MM.1S (cell line): ENCODE measurements around the gene SPRED2.

ENCODE experiments used
- DNase-seq: peaks from one replicate; pipeline ENCODE4 v3.0.0-alpha.2; 2015
- H2AFZ ChIP-seq: fragments of 300-600 bp; sonication (generic); 2 replicates; pipeline ENCODE4 v1.6.0; 2016; ENCODE audit warnings: antibody characterized with exemption, low read length
- H3F3A ChIP-seq: fragments of 300-600 bp; sonication (generic); 2 replicates; pipeline ENCODE4 v1.6.1; 2016; ENCODE audit warnings: mild to moderate bottlenecking, antibody characterized with exemption, low read length, moderate library complexity, mixed read lengths; ENCODE audit not compliant: insufficient read depth
- H3K27ac ChIP-seq: fragments of 300-600 bp; sonication (generic); 2 replicates; pipeline ENCODE4 v1.5.1; 2016; ENCODE audit warnings: mild to moderate bottlenecking, low read length
- H3K27me3 ChIP-seq: fragments of 300-600 bp; sonication (generic); replicated peaks from 2 replicates; pipeline ENCODE4 v1.6.0; 2016; ENCODE audit warnings: low read length; ENCODE audit not compliant: insufficient read depth
- H3K36me3 ChIP-seq: fragments of 300-600 bp; sonication (generic); replicated peaks from 2 replicates; pipeline ENCODE4 v1.6.1; 2016; ENCODE audit warnings: mild to moderate bottlenecking, low read length, mixed read lengths; ENCODE audit not compliant: insufficient read depth
- H3K4me1 ChIP-seq: fragments of 300-600 bp; sonication (generic); 2 replicates; pipeline ENCODE4 v1.6.1; 2016; ENCODE audit warnings: low read length, mixed read lengths
- H3K4me2 ChIP-seq: fragments of 300-600 bp; sonication (generic); 2 replicates; pipeline ENCODE4 v1.6.0; 2016; ENCODE audit warnings: low read depth, low read length
- H3K4me3 ChIP-seq: fragments of 300-600 bp; sonication (generic); 2 replicates; pipeline ENCODE4 v1.5.1; 2016; ENCODE audit warnings: low read length, mixed read lengths
- H3K79me2 ChIP-seq: fragments of 300-600 bp; sonication (generic); 2 replicates; pipeline ENCODE4 v1.6.1; 2016; ENCODE audit warnings: mixed run types, low read length, mixed read lengths
- H3K9ac ChIP-seq: fragments of 300-600 bp; sonication (generic); 2 replicates; pipeline ENCODE4 v1.6.1; 2016; ENCODE audit warnings: low read length, mixed read lengths
- H3K9me2 ChIP-seq: fragments of 300-600 bp; sonication (generic); replicated peaks from 2 replicates; pipeline ENCODE4 v1.6.1; 2016; ENCODE audit warnings: mild to moderate bottlenecking, low read length, mixed read lengths; ENCODE audit not compliant: insufficient read depth
- H3K9me3 ChIP-seq: fragments of 300-600 bp; sonication (generic); replicated peaks from 2 replicates; pipeline ENCODE4 v1.6.1; 2016; ENCODE audit warnings: mild to moderate bottlenecking, low read length, mixed read lengths; ENCODE audit not compliant: insufficient read depth
- H4K20me1 ChIP-seq: fragments of 300-600 bp; sonication (generic); 2 replicates; pipeline ENCODE4 v1.6.1; 2016; ENCODE audit warnings: mild to moderate bottlenecking, low read length, moderate library complexity, mixed read lengths; ENCODE audit not compliant: insufficient read depth
- CTCF ChIP-seq: fragments of 300-600 bp; sonication (generic); IDR thresholded peaks from 2 replicates; pipeline ENCODE4 v1.5.1; 2016; ENCODE audit warnings: antibody characterized with exemption, low read length, mixed read lengths
- EZH2 ChIP-seq: fragments of 300-600 bp; sonication (generic); optimal IDR thresholded peaks from 2 replicates; pipeline ENCODE3; 2017; ENCODE audit warnings: low read depth, mild to moderate bottlenecking, antibody characterized with exemption, low read length, mixed read lengths
- EZH2phosphoT487 ChIP-seq: fragments of 300-600 bp; sonication (generic); IDR thresholded peaks from 2 replicates; pipeline ENCODE4 v1.6.1; 2018; ENCODE audit warnings: antibody characterized with exemption, low read length

SPRED2 gene

DNA sequence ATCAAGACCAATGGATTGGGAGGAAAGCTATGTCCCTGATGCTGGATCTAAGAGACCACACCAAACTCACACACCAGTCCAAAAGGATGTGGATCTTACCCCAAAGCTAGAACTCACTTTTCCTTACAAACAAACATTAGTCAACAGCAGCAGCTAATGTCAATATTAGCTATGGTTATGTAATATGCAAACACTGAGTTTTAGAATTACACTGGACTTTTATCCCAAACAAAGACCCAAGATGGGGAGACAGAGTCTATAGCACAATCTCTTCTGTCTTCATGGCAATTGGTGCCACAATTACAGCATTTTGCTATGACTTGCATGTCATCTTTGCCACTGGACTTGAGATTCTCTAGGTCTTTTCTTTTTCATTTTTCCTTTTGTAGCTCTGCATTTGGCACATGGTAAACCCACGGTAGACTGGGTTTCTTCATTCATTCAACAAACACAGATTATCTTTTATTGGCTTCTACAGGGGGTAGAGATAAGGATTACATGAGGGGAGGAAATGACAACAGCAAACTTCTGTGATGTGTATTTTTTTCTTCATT lies 59.0 kb downstream of the SPRED2 start:
- no peak for DNase-seq
- no peak overlapping the region for H3K4me3 ChIP-seq
- H3K9me2 ChIP-seq, result no peaks in the 10 kb centered on the region
- H3K9me3 ChIP-seq, result no peaks in the 10 kb centered on the region
- H3K4me2 ChIP-seq, result peak overlapping the region; percentile 23; the same call in 1 of the 2 replicates
- no peak for TF ChIP-seq EZH2phosphoT487
- no peak for TF ChIP-seq CTCF
- no peak for TF ChIP-seq EZH2
- H2AFZ ChIP-seq, result no peak overlapping the region
- peaks cover 7% of the 10 kb centered on the region for H3F3A ChIP-seq
- no peaks in the 10 kb centered on the region; the same call in 1 of the 2 replicates for H4K20me1 ChIP-seq
- H3K27me3 ChIP-seq, result no peaks in the 10 kb centered on the region
- peaks cover 96% of the 10 kb centered on the region for H3K79me2 ChIP-seq
- no peak overlapping the region for H3K27ac ChIP-seq
- H3K9ac ChIP-seq, result no peak overlapping the region
- H3K36me3 ChIP-seq, result no peaks in the 10 kb centered on the region
- peaks cover 60% of the 10 kb centered on the region for H3K4me1 ChIP-seq

DNA sequence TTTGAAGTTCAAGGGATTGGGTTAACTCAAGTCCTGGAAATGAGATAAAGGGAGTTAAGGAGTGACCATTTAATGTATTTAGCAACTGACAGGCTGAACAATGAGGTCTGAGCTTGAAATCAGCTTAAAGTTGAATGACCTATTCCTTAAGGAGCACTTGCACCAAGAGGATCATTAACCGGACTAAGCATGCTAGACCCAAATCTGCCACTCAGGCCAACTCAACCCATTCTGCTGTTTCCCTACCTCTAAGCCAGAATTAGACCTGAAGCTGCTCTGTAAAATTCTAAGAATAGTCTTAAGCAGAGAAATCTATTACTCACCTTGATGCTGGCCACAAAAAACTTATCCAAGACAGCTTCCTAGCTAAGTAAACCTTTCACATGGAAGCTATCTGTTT lies 59.8 kb downstream of the SPRED2 start:
- Histone ChIP-seq H3K9me3 (no peaks in the 10 kb centered on the region), H3K4me2 (peak overlapping the region; percentile 23; the same call in 1 of the 2 replicates), H3K9ac (no peak overlapping the region), H2AFZ (no peak overlapping the region), H3K4me3 (no peak overlapping the region), H3F3A (peaks cover 7% of the 10 kb centered on the region), H3K27ac (no peak overlapping the region), H3K79me2 (peaks cover 96% of the 10 kb centered on the region), H3K4me1 (peaks cover 61% of the 10 kb centered on the region), H3K9me2 (no peaks in the 10 kb centered on the region), H3K36me3 (no peaks in the 10 kb centered on the region), H4K20me1 (no peaks in the 10 kb centered on the region; the same call in 1 of the 2 replicates), H3K27me3 (no peaks in the 10 kb centered on the region)
- TF ChIP-seq CTCF, result no peak
- no peak for TF ChIP-seq EZH2phosphoT487
- TF ChIP-seq EZH2, result no peak
- DNase-seq, result no peak

DNA sequence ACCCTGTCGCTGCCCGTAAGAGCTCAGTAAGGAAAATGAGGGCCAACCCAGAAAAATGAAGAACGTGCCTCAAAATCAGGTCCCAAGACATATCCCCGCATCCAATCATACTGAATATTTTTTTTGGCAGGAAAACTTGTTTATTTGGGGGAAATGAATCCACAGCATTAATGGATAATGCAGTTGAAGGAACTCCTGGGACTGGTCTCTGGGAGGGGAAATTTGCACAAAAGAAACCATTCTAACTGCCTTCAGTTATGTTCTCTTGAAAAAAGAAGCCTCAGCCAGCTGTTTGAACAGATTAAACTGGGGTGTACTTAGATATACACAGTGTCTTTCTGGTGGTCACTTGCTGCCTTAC lies 61.3 kb downstream of the SPRED2 start:
- TF ChIP-seq CTCF, result no peak
- no peak for TF ChIP-seq EZH2
- TF ChIP-seq EZH2phosphoT487, result no peak
- no peak for DNase-seq
- no peak overlapping the region for H2AFZ ChIP-seq
- H3K9me2 ChIP-seq, result no peaks in the 10 kb centered on the region
- H3K4me3 ChIP-seq, result no peak overlapping the region
- no peaks in the 10 kb centered on the region for H3K9me3 ChIP-seq
- no peaks in the 10 kb centered on the region for H3K36me3 ChIP-seq
- peaks cover 59% of the 10 kb centered on the region for H3K4me1 ChIP-seq
- H3K4me2 ChIP-seq, result no peak overlapping the region
- no peak overlapping the region for H3K9ac ChIP-seq
- H4K20me1 ChIP-seq, result no peaks in the 10 kb centered on the region; the same call in 1 of the 2 replicates
- no peak overlapping the region for H3K27ac ChIP-seq
- no peaks in the 10 kb centered on the region for H3K27me3 ChIP-seq
- H3K79me2 ChIP-seq, result peaks cover 97% of the 10 kb centered on the region
- H3F3A ChIP-seq, result peaks cover 7% of the 10 kb centered on the region
